Keratinocyte (primary cell): ENCODE measurements around the gene SEL1L. TPM values are rescaled to one million over a fixed set of nuclear protein-coding genes. Genes with fewer than 3 reads are reported as not detected.
"Not testable (repeated sequence)": the region's sequence is repeated elsewhere in the genome, so short reads cannot be mapped to it uniquely, and the experiment has no call there.

Experiments used
- DNase-seq: peaks from one replicate; pipeline ENCODE4 v3.0.0-alpha.2; 2011; ENCODE audit warnings: low read depth, missing footprints, low spot score
- FAIRE-seq: peaks from 2 replicates; lab custom pipeline; 2011; peaks lifted over from hg19 to GRCh38; lab: Jason Lieb, UNC
- H2AFZ ChIP-seq: 2 replicates; pipeline ENCODE4 v1.6.0; 2012; ENCODE audit warnings: low read length, control low read depth, inconsistent platforms; ENCODE audit not compliant: control insufficient read depth
- H3K27ac ChIP-seq: 2 replicates; pipeline ENCODE4 v1.5.1; 2011; ENCODE audit warnings: low read length; ENCODE audit not compliant: control insufficient read depth, insufficient read depth
- H3K27me3 ChIP-seq: 3 replicates; pipeline ENCODE4 v1.6.0; 2011; ENCODE audit warnings: low read length; ENCODE audit not compliant: control insufficient read depth, insufficient read depth; ENCODE audit errors: extremely low read depth
- H3K36me3 ChIP-seq, 2 experiments: 2 replicates in 1 of 2; 3 replicates in 1 of 2; pipeline ENCODE4 v1.5.1; 2011; ENCODE audit warnings: low read length in 2 of 2, mild to moderate bottlenecking in 1 of 2; ENCODE audit not compliant: control insufficient read depth in 2 of 2, insufficient read depth in 2 of 2; ENCODE audit errors: extremely low read depth in 1 of 2
- H3K4me1 ChIP-seq: 3 replicates; pipeline ENCODE4 v1.5.1; 2011; ENCODE audit warnings: low read length; ENCODE audit not compliant: control insufficient read depth, insufficient read depth; ENCODE audit errors: extremely low read depth
- H3K4me2 ChIP-seq: 3 replicates; pipeline ENCODE4 v1.6.0; 2011; ENCODE audit warnings: low read depth, low read length; ENCODE audit not compliant: control insufficient read depth, insufficient read depth; ENCODE audit errors: extremely low read depth
- H3K4me3 ChIP-seq, 3 experiments: fragments of 200-600 bp in 1 of 3; sonication (generic) in 1 of 3; 2 replicates in 2 of 3; 3 replicates in 1 of 3; pipeline ENCODE4 v1.5.1; 2011 to 2016; ENCODE audit warnings: low read length in 3 of 3, mild to moderate bottlenecking in 3 of 3, control low read depth in 2 of 3, inconsistent platforms in 1 of 3, low read depth in 1 of 3, mixed read lengths in 1 of 3, mixed run types in 1 of 3, moderate library complexity in 1 of 3; ENCODE audit not compliant: control insufficient read depth in 2 of 3, insufficient read depth in 2 of 3; ENCODE audit errors: extremely low read depth in 1 of 3
- H3K79me2 ChIP-seq: 2 replicates; pipeline ENCODE4 v1.6.0; 2012; ENCODE audit warnings: low read length; ENCODE audit not compliant: control insufficient read depth, insufficient read depth
- H3K9ac ChIP-seq: 3 replicates; pipeline ENCODE4 v1.6.0; 2011; ENCODE audit warnings: low read length; ENCODE audit not compliant: control insufficient read depth, insufficient read depth; ENCODE audit errors: extremely low read depth
- H3K9me1 ChIP-seq: 3 replicates; pipeline ENCODE4 v1.6.0; 2011; ENCODE audit warnings: low read length; ENCODE audit not compliant: control insufficient read depth, insufficient read depth; ENCODE audit errors: extremely low read depth
- H3K9me3 ChIP-seq: 2 replicates; pipeline ENCODE4 v1.5.1; 2012; ENCODE audit warnings: low read depth, low read length; ENCODE audit not compliant: control insufficient read depth
- H4K20me1 ChIP-seq: 3 replicates; pipeline ENCODE4 v1.6.0; 2011; ENCODE audit warnings: low read length; ENCODE audit not compliant: control insufficient read depth, insufficient read depth; ENCODE audit errors: extremely low read depth
- CTCF ChIP-seq, 3 experiments: IDR thresholded peaks in 1 of 3; conservative IDR thresholded peaks in 1 of 3; optimal IDR thresholded peaks in 1 of 3; 2 replicates in 2 of 3; 3 replicates in 1 of 3; pipeline versions ENCODE3 to v1.5.1; 2011; ENCODE audit warnings: low read length in 3 of 3, mild to moderate bottlenecking in 3 of 3, moderate library complexity in 2 of 3, control low read depth in 1 of 3, inconsistent platforms in 1 of 3; ENCODE audit not compliant: insufficient read depth in 2 of 3; ENCODE audit errors: extremely low read depth in 1 of 3
- EZH2 ChIP-seq: IDR thresholded peaks from one replicate; pipeline ENCODE4 v1.6.1; 2012; ENCODE audit warnings: inconsistent platforms, mild to moderate bottlenecking, low read length, moderate library complexity
- dilution Hi-C: fragments of 300-500 bp; cut with MboI; formaldehyde crosslinking; loops from one replicate; pipeline ENCODE4 v1.7.0; 2020; ENCODE audit warnings: low sequenced_read_pairs; ENCODE audit not compliant: extremely low pct_ligation_motif_present
- polyA plus RNA-seq, 5 experiments: library from polyadenylated mRNA; depleted of rRNA in 3 of 5; stranded (reverse) in 3 of 5; stranded (forward) in 1 of 5; unstranded in 1 of 5; fragments of >200 nt; gene quantifications; 1 replicate in 1 of 5; 2 replicates in 3 of 5; 3 replicates in 1 of 5; pipeline versions ENCODE4 v1.2.1 to v1.2.3, GENCODE V29; 2011 to 2012; ENCODE audit warnings: missing spikeins in 2 of 5, low read depth in 1 of 5, low replicate concordance in 1 of 5

Gene SEL1L
- polyA plus RNA-seq, 1 donor (not counting 4 experiments of a cell fraction or from before 2014, with no cell fraction given): 19.7 TPM

DNA sequence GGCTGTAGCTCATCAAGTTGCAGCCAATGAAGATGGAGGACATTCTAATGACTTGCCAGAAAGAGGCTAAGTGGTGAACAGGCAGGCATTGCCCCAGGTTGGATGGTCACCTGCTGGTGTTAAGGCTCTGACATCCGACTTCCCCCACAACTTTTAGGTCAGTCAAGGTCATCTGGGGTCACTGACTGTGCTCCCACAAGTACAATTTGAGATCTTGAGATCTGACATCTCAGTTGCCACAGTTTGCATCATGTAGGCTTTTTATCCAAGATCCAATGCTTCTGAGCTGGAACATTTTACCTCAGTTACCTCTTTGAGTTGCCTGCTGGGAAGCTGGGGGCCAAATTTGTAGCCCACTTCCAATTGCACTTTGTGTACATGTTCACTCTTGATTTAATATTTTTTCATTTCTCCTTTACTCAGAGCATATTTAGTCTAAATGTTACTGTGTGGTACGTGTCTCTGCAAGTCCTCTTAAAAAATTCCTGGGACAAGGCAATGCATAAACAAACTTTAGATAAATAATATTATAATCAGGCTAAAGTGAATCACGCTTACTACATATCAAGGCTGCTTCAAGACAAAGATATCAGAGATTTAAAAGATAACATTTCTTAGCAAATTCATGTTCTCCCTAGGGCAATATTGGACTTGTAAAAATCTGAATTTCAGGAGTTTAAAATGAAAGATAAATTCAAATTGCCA is 61.4 kb downstream of the SEL1L start:
- Histone ChIP-seq H3K27me3 (no peaks in the 10 kb centered on the region), H3K4me1 (peaks cover 24% of the 10 kb centered on the region), H3K9ac (no peak overlapping the region), H4K20me1 (no peaks in the 10 kb centered on the region), H3K27ac (peak overlapping the region; percentile 52), H3K4me3 (no peak overlapping the region), H3K9me3 (no peaks in the 10 kb centered on the region), H3K36me3 (peaks cover 5 to 10% of the 10 kb centered on the region in 2 experiments), H3K4me2 (peak overlapping the region; percentile 44), H3K9me1 (no peaks in the 10 kb centered on the region), H3K79me2 (no peaks in the 10 kb centered on the region), H2AFZ (no peak overlapping the region)
- no peak for DNase-seq
- TF ChIP-seq CTCF (optimal IDR thresholded peaks at IDR 0.05 in 1 of 3, IDR thresholded peaks at IDR 0.05 in 1 of 3, conservative IDR thresholded peaks at IDR 0.05 in 1 of 3; ENCODE audit: extremely low read depth in 1 of 3, insufficient read depth in 2 of 3, low read length in 3 of 3) (no peak), EZH2 (no peak)
- peak; percentile 23 for FAIRE-seq
- dilution Hi-C loops: no loop called here

DNA sequence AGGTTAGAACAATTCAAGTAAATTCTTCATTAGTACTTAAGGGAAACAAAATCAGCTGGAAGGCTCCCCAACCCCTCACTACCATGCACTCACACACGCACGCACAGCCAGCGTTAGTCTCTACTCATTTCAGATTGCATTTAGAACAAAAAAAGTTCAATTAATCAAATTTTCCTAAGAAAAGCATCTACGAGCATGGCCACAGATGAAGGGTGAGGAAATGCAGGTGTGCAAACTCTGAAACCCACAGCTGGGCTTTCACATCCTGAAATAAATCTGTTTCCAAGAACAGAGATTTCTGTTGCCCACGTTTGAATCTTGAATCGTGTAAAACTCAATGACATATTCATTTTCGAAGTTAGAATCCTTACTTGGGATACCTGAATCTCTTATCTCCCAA is 62.6 kb downstream of the SEL1L start:
- Histone ChIP-seq H2AFZ (no peak overlapping the region), H3K9me1 (no peaks in the 10 kb centered on the region), H4K20me1 (no peaks in the 10 kb centered on the region), H3K27me3 (no peaks in the 10 kb centered on the region), H3K9ac (no peak overlapping the region), H3K4me3 (no peak overlapping the region), H3K27ac (no peak overlapping the region), H3K4me2 (no peak overlapping the region), H3K79me2 (no peaks in the 10 kb centered on the region), H3K9me3 (no peaks in the 10 kb centered on the region), H3K4me1 (peaks cover 22% of the 10 kb centered on the region), H3K36me3 (peaks cover 0 to 1% of the 10 kb centered on the region in 2 experiments)
- no peak for TF ChIP-seq CTCF (optimal IDR thresholded peaks at IDR 0.05 in 1 of 3, IDR thresholded peaks at IDR 0.05 in 1 of 3, conservative IDR thresholded peaks at IDR 0.05 in 1 of 3; ENCODE audit: extremely low read depth in 1 of 3, insufficient read depth in 2 of 3, low read length in 3 of 3)
- TF ChIP-seq EZH2: no peak
- dilution Hi-C loops: no loop called here
- DNase-seq: no peak
- no peak for FAIRE-seq

- DNase-seq, dilution Hi-C loops, H3K4me2 ChIP-seq, H4K20me1 ChIP-seq, H3K9me3 ChIP-seq, H3K27ac ChIP-seq, FAIRE-seq, H2AFZ ChIP-seq, H3K4me3 ChIP-seq, H3K9me1 ChIP-seq, H3K36me3 ChIP-seq, H3K79me2 ChIP-seq, H3K9ac ChIP-seq, H3K27me3 ChIP-seq: not testable (repeated sequence)
- H3K4me1 ChIP-seq: peaks cover 22% of the 10 kb centered on the region
Measured at GRCh38 chr14:81470557-81470826, 63.2 kb downstream of the SEL1L start.
